K562 (cell line): ENCODE measurements around the gene PRTN3. TPM values are rescaled to one million over a fixed set of nuclear protein-coding genes. Genes with fewer than 3 reads are reported as not detected.

Experiments
- MNT ChIP-seq, 2 experiments: fragments of 450-650 bp; conservative IDR thresholded peaks; 2 replicates each; pipeline ENCODE4 v1.6.1; 2017; ENCODE audit warnings: mild to moderate bottlenecking in 2 of 2, moderate library complexity in 2 of 2
- PHF8 ChIP-seq: fragments of 200-600 bp; sonication (generic); IDR thresholded peaks from 2 replicates; pipeline ENCODE4 v1.6.1; 2012; ENCODE audit warnings: mixed run types, mild to moderate bottlenecking, inconsistent platforms, low read length, moderate library complexity, borderline replicate concordance
- SIN3A ChIP-seq, 2 experiments: fragments of 150-350 bp in 1 of 2; IDR thresholded peaks; 2 replicates each; pipeline ENCODE4 v1.6.1; 2011 to 2016; ENCODE audit warnings: borderline replicate concordance in 2 of 2, low read depth in 2 of 2, low read length in 2 of 2, mild to moderate bottlenecking in 2 of 2, moderate library complexity in 2 of 2; ENCODE audit not compliant: control insufficient read depth in 1 of 2
- TCF7 ChIP-seq: sonication (generic); IDR thresholded peaks from 2 replicates; pipeline ENCODE4 v1.6.1; 2016; ENCODE audit warnings: antibody characterized with exemption, borderline replicate concordance
- ZNF224 ChIP-seq: sonication (generic); formaldehyde crosslinking; IDR thresholded peaks from 2 replicates; pipeline ENCODE4 v1.8.0; 2022; ENCODE audit warnings: mild to moderate bottlenecking, missing genetic modification reagents
- ZNF311 ChIP-seq: fragments of 250-450 bp; sonication (Bioruptor Pico); IDR thresholded peaks from 2 replicates; pipeline ENCODE4 v1.4.0; 2020; ENCODE audit warnings: mild to moderate bottlenecking, moderate library complexity
- polyA plus RNA-seq, 8 experiments: library from polyadenylated mRNA; depleted of rRNA in 4 of 8; stranded (reverse) in 5 of 8; unstranded in 3 of 8; fragments of >200 nt; fragmentation: Nextera tagmentation in 2 of 8; fragmentation: Illumina TruSeq in 1 of 8; extraction: Ambion mirVana in 2 of 8; extraction: Trizol in 1 of 8; gene quantifications; 2 replicates each; pipeline versions ENCODE4 v1.2.1 to v1.2.3, GENCODE V29; 2011 to 2014; ENCODE audit warnings: inconsistent platforms in 1 of 8, missing spikeins in 1 of 8
- total RNA-seq, 7 experiments: library from RNA; depleted of rRNA in 6 of 7; stranded (reverse); fragments of >200 nt in 6 of 7; fragmentation: Illumina TruSeq in 2 of 7; extraction: Trizol in 2 of 7; gene quantifications; 2 replicates each; pipeline versions ENCODE4 v1.2.1 to v1.2.3, GENCODE V29; 2011 to 2021; ENCODE audit warnings: low replicate concordance in 1 of 7
- TF ChIP-seq, protein P1 (sequence below): fragments of 450-650 bp; IDR thresholded peaks from 2 replicates; pipeline ENCODE4 v1.6.1; 2016; ENCODE audit warnings: mild to moderate bottlenecking, moderate library complexity
- TF ChIP-seq, protein P2 (sequence below), 2 experiments: IDR thresholded peaks; 2 replicates each; pipeline ENCODE4 v1.6.1; 2012; ENCODE audit warnings: improper control_type of control experiment in 2 of 2, low read depth in 2 of 2, low read length in 2 of 2, borderline replicate concordance in 1 of 2

Gene PRTN3
- total and polyA plus RNA-seq, 9 of the 15 experiments (the other 6 are each of a cell fraction or from before 2014, with no cell fraction given) = 0.14 to 0.86 (median 0.43) TPM; not detected in 3

DNA sequence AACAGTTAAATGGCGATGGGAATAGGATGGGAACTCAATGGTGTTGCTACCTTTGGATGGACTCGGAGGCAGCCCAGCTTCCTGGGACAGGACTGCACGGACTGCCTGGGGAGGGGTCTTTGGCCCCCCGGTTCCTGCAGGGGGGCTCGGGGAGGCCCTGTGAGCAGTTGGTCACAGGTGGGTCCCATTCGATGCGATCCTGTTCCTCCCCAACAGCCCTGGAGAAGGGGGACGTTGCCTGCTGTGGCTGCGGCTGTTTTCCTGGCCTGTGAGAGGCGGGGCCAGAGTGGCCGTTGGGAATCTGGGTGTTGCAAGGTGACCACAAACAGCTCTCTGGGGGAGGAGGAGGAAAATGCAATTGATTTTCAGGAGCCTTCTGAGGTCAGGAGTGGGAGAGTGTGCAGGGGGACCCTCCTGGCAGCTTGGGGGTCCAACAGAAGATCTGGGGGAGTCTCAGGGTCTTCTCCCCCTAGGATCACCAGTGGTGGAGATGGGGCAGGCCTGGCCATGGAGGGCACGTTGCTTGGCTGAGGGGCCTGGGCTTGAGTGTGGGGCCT, 17.2 kb upstream of the PRTN3 start (continued):
- TF ChIP-seq, protein P1, sequence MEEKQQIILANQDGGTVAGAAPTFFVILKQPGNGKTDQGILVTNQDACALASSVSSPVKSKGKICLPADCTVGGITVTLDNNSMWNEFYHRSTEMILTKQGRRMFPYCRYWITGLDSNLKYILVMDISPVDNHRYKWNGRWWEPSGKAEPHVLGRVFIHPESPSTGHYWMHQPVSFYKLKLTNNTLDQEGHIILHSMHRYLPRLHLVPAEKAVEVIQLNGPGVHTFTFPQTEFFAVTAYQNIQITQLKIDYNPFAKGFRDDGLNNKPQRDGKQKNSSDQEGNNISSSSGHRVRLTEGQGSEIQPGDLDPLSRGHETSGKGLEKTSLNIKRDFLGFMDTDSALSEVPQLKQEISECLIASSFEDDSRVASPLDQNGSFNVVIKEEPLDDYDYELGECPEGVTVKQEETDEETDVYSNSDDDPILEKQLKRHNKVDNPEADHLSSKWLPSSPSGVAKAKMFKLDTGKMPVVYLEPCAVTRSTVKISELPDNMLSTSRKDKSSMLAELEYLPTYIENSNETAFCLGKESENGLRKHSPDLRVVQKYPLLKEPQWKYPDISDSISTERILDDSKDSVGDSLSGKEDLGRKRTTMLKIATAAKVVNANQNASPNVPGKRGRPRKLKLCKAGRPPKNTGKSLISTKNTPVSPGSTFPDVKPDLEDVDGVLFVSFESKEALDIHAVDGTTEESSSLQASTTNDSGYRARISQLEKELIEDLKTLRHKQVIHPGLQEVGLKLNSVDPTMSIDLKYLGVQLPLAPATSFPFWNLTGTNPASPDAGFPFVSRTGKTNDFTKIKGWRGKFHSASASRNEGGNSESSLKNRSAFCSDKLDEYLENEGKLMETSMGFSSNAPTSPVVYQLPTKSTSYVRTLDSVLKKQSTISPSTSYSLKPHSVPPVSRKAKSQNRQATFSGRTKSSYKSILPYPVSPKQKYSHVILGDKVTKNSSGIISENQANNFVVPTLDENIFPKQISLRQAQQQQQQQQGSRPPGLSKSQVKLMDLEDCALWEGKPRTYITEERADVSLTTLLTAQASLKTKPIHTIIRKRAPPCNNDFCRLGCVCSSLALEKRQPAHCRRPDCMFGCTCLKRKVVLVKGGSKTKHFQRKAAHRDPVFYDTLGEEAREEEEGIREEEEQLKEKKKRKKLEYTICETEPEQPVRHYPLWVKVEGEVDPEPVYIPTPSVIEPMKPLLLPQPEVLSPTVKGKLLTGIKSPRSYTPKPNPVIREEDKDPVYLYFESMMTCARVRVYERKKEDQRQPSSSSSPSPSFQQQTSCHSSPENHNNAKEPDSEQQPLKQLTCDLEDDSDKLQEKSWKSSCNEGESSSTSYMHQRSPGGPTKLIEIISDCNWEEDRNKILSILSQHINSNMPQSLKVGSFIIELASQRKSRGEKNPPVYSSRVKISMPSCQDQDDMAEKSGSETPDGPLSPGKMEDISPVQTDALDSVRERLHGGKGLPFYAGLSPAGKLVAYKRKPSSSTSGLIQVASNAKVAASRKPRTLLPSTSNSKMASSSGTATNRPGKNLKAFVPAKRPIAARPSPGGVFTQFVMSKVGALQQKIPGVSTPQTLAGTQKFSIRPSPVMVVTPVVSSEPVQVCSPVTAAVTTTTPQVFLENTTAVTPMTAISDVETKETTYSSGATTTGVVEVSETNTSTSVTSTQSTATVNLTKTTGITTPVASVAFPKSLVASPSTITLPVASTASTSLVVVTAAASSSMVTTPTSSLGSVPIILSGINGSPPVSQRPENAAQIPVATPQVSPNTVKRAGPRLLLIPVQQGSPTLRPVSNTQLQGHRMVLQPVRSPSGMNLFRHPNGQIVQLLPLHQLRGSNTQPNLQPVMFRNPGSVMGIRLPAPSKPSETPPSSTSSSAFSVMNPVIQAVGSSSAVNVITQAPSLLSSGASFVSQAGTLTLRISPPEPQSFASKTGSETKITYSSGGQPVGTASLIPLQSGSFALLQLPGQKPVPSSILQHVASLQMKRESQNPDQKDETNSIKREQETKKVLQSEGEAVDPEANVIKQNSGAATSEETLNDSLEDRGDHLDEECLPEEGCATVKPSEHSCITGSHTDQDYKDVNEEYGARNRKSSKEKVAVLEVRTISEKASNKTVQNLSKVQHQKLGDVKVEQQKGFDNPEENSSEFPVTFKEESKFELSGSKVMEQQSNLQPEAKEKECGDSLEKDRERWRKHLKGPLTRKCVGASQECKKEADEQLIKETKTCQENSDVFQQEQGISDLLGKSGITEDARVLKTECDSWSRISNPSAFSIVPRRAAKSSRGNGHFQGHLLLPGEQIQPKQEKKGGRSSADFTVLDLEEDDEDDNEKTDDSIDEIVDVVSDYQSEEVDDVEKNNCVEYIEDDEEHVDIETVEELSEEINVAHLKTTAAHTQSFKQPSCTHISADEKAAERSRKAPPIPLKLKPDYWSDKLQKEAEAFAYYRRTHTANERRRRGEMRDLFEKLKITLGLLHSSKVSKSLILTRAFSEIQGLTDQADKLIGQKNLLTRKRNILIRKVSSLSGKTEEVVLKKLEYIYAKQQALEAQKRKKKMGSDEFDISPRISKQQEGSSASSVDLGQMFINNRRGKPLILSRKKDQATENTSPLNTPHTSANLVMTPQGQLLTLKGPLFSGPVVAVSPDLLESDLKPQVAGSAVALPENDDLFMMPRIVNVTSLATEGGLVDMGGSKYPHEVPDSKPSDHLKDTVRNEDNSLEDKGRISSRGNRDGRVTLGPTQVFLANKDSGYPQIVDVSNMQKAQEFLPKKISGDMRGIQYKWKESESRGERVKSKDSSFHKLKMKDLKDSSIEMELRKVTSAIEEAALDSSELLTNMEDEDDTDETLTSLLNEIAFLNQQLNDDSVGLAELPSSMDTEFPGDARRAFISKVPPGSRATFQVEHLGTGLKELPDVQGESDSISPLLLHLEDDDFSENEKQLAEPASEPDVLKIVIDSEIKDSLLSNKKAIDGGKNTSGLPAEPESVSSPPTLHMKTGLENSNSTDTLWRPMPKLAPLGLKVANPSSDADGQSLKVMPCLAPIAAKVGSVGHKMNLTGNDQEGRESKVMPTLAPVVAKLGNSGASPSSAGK = peak; percentile 38; the same call in 1 of the 2 replicates
- TF ChIP-seq PHF8 (peak; percentile 55; the same call in 1 of the 2 replicates), TCF7 (no peak), MNT (conservative IDR thresholded peaks at IDR 0.05) (peak in 1 of 2 experiments; percentile 40; a peak in 1 of 4 replicates), SIN3A (IDR thresholded peaks at IDR 0.05; ENCODE audit: borderline replicate concordance in 2 of 2, control insufficient read depth in 1 of 2, low read depth in 2 of 2, low read length in 2 of 2) (0 out of 4 replicates have a peak, but pooled peaks of 1 of the 2 experiments have one; percentile 47), ZNF311 (0 out of 2 replicates have a peak, but pooled peaks have one; percentile 26), ZNF224 (CRISPR knock-in tag) (no peak)
- TF ChIP-seq, protein P2, sequence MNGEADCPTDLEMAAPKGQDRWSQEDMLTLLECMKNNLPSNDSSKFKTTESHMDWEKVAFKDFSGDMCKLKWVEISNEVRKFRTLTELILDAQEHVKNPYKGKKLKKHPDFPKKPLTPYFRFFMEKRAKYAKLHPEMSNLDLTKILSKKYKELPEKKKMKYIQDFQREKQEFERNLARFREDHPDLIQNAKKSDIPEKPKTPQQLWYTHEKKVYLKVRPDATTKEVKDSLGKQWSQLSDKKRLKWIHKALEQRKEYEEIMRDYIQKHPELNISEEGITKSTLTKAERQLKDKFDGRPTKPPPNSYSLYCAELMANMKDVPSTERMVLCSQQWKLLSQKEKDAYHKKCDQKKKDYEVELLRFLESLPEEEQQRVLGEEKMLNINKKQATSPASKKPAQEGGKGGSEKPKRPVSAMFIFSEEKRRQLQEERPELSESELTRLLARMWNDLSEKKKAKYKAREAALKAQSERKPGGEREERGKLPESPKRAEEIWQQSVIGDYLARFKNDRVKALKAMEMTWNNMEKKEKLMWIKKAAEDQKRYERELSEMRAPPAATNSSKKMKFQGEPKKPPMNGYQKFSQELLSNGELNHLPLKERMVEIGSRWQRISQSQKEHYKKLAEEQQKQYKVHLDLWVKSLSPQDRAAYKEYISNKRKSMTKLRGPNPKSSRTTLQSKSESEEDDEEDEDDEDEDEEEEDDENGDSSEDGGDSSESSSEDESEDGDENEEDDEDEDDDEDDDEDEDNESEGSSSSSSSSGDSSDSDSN (IDR thresholded peaks at IDR 0.05; ENCODE audit: borderline replicate concordance in 1 of 2, low read depth in 2 of 2, low read length in 2 of 2) = no peak; a peak in 1 of 4 replicates
